OCI-LY7 (cell line): Measurements from ENCODE around the gene EPB41. TPM values are rescaled to one million over a fixed set of nuclear protein-coding genes. Genes with fewer than 3 reads are reported as not detected.
A peak's percentile ranks its signal among the peaks of the same experiment; 100 is the strongest.

Source experiments
- BruUV-seq: library from RNA; stranded (reverse); fragments of 400-500 nt; replicated peaks from 2 replicates; lab custom pipeline; 2021; lab: Mats Ljungman, UMichigan
- CTCF ChIA-PET: fragments of 300-600 bp; sonication (Branson Sonifier 250); formaldehyde crosslinking; loops from one replicate; lab custom pipeline; 2022; ENCODE audit warnings: antibody characterized with exemption; ENCODE audit not compliant: unreplicated experiment; lab: Charles Lee
- POLR2A ChIA-PET: fragments of 300-600 bp; sonication (Branson Sonifier 250); formaldehyde crosslinking; loops from one replicate; lab custom pipeline; 2022; ENCODE audit warnings: antibody characterized with exemption; lab: Charles Lee
- DNase-seq: peaks from one replicate; pipeline ENCODE4 v3.0.0-alpha.2; 2015; ENCODE audit warnings: low spot score
- H2AFZ ChIP-seq: fragments of 200-600 bp; sonication (generic), shearing (Covaris generic); 2 replicates; pipeline ENCODE4 v1.6.1; 2014; ENCODE audit warnings: mild to moderate bottlenecking, antibody characterized with exemption, low read length, moderate library complexity
- H3K27ac ChIP-seq: fragments of 200-600 bp; sonication (generic); 2 replicates; pipeline ENCODE4 v1.5.1; 2014; ENCODE audit warnings: mixed run types, low read depth, mild to moderate bottlenecking, moderate library complexity, low read length, inconsistent platforms; ENCODE audit not compliant: poor library complexity, severe bottlenecking
- H3K36me3 ChIP-seq: fragments of 200-600 bp; sonication (generic); 2 replicates; pipeline ENCODE4 v1.6.1; 2014; ENCODE audit warnings: mild to moderate bottlenecking, antibody characterized with exemption, low read length, moderate library complexity, mixed read lengths; ENCODE audit not compliant: insufficient read depth
- H3K4me1 ChIP-seq: fragments of 200-600 bp; sonication (generic); 2 replicates; pipeline ENCODE4 v1.5.1; 2014; ENCODE audit warnings: mild to moderate bottlenecking, low read length; ENCODE audit not compliant: insufficient read depth, poor library complexity, severe bottlenecking
- H3K4me2 ChIP-seq: fragments of 200-600 bp; sonication (generic); 2 replicates; pipeline ENCODE4 v1.6.1; 2014; ENCODE audit warnings: mild to moderate bottlenecking, low read length
- H3K4me3 ChIP-seq: fragments of 200-600 bp; sonication (generic); 2 replicates; pipeline ENCODE4 v1.5.1; 2014; ENCODE audit warnings: mild to moderate bottlenecking, low read depth, low read length; ENCODE audit not compliant: poor library complexity, severe bottlenecking
- H3K79me2 ChIP-seq: fragments of 200-600 bp; sonication (generic); 2 replicates; pipeline ENCODE4 v1.6.1; 2016; ENCODE audit warnings: low read depth, mild to moderate bottlenecking, low read length, moderate library complexity, mixed read lengths; ENCODE audit not compliant: insufficient read depth
- H3K9me2 ChIP-seq: fragments of 200-600 bp; sonication (generic); 2 replicates; pipeline ENCODE4 v1.6.1; 2016; ENCODE audit warnings: mild to moderate bottlenecking, low read length, mixed read lengths; ENCODE audit not compliant: insufficient read depth
- H3K9me3 ChIP-seq: fragments of 200-600 bp; sonication (generic); 2 replicates; pipeline ENCODE4 v1.6.1; 2014; ENCODE audit warnings: mild to moderate bottlenecking, mixed run types, low read length, mixed read lengths
- H4K20me1 ChIP-seq: fragments of 200-600 bp; sonication (generic); 2 replicates; pipeline ENCODE4 v1.6.1; 2014; ENCODE audit warnings: mild to moderate bottlenecking, antibody characterized with exemption, low read length, moderate library complexity, mixed read lengths; ENCODE audit not compliant: insufficient read depth
- CTCF ChIP-seq: fragments of 200-600 bp; sonication (generic); conservative IDR thresholded peaks from 2 replicates; pipeline ENCODE4 v1.5.1; 2014; ENCODE audit warnings: mild to moderate bottlenecking, antibody characterized with exemption, low read length, moderate library complexity, mixed read lengths
- EZH2phosphoT487 ChIP-seq: fragments of 200-600 bp; sonication (generic); IDR thresholded peaks from 2 replicates; pipeline ENCODE4 v1.6.1; 2018; ENCODE audit warnings: low read depth, borderline replicate concordance, mild to moderate bottlenecking, mixed run types, antibody characterized with exemption, low read length, moderate library complexity, mixed read lengths
- intact Hi-C: fragments of 100-400 bp; cut with micrococcal nuclease; formaldehyde crosslinking; loops from one replicate; pipeline ENCODE4 v1.10.0; 2022; ENCODE audit not compliant: unreplicated experiment
- total RNA-seq, 2 experiments: library from RNA; depleted of rRNA in 1 of 2; stranded (reverse); fragments of >200 nt in 1 of 2; shearing (Covaris generic) in 1 of 2; gene quantifications; 2 replicates each; pipeline ENCODE4 v1.2.3, GENCODE V29; 2014 to 2022

EPB41 gene
- total RNA-seq, 2 experiments from 2014 or later = 102 to 103 TPM

- Histone ChIP-seq H3K9me3 (no peaks in the 10 kb centered on the region), H3K36me3 (peaks cover 13% of the 10 kb centered on the region; the same call in 1 of the 2 replicates), H3K4me2 (no peak overlapping the region), H3K4me1 (no peaks in the 10 kb centered on the region), H2AFZ (no peak overlapping the region), H3K9me2 (no peaks in the 10 kb centered on the region), H3K79me2 (no peaks in the 10 kb centered on the region), H3K4me3 (no peak overlapping the region), H3K27ac (no peak overlapping the region), H4K20me1 (no peaks in the 10 kb centered on the region)
- intact Hi-C loops = no loop called here
- TF ChIP-seq EZH2phosphoT487 (no peak), CTCF (peak; percentile 76)
- POLR2A ChIA-PET = interaction anchor here (0.6 to 1.2 kb wide), 3 partner anchors 19 to 298 kb away, joined by 3 to 4 read pairs (median 4); no protein-coding TSS in a partner anchor
- CTCF ChIA-PET = interaction anchor here (0.5 to 1.2 kb wide), 2 partner anchors 9 to 154 kb away, joined by 3 read pairs; no protein-coding TSS in a partner anchor
- no TSS peak for BruUV-seq
- DNase-seq = peak; percentile 60
Measured at GRCh38 chr1:28893403-28894102, 20.8 kb upstream of the EPB41 start.

- Histone ChIP-seq H3K4me2 (no peak overlapping the region), H3K4me1 (peaks cover 5% of the 10 kb centered on the region), H3K79me2 (no peaks in the 10 kb centered on the region), H2AFZ (no peak overlapping the region), H3K9me2 (no peaks in the 10 kb centered on the region), H3K4me3 (no peak overlapping the region), H4K20me1 (no peaks in the 10 kb centered on the region), H3K36me3 (peaks cover 15% of the 10 kb centered on the region; the same call in 1 of the 2 replicates), H3K27ac (no peak overlapping the region), H3K9me3 (no peaks in the 10 kb centered on the region)
- ChIA-PET POLR2A (no interaction called here), CTCF (no interaction called here)
- no TSS peak for BruUV-seq
- intact Hi-C loops = no loop called here
- no peak for TF ChIP-seq EZH2phosphoT487
- TF ChIP-seq CTCF = no peak
- DNase-seq = no peak
Measured at GRCh38 chr1:28894785-28895184, 19.6 kb upstream of the EPB41 start.
